GM23248 (cell line): ENCODE data around the gene MGMT.

Source experiments
- EZH2 ChIP-seq: fragments of 200-600 bp; sonication (generic); IDR thresholded peaks from 2 replicates; pipeline ENCODE4 v1.6.1; 2018; ENCODE audit warnings: antibody characterized with exemption, mild to moderate bottlenecking; ENCODE audit not compliant: insufficient read depth, poor library complexity, severe bottlenecking
- EZH2phosphoT487 ChIP-seq: fragments of 200-600 bp; sonication (generic); IDR thresholded peaks from 2 replicates; pipeline ENCODE4 v1.6.1; 2018; ENCODE audit warnings: antibody characterized with exemption, moderate library complexity, mild to moderate bottlenecking, low read depth; ENCODE audit not compliant: insufficient read depth

- TF ChIP-seq EZH2phosphoT487 (no peak), EZH2 (no peak)
Observed at GRCh38 chr10:129464251-129464650, 2.8 kb upstream of the MGMT start.
